GM18505 (cell line): ENCODE measurements around the gene CTNNA1.
"Not testable (repeated sequence)": the region's sequence is repeated elsewhere in the genome, so short reads cannot be mapped to it uniquely, and the experiment has no call there.

Source experiments
- ATAC-seq: cut with Tn5 transposase; IDR thresholded peaks from one replicate; pipeline ENCODE4 v1.9.1; 2021; ENCODE audit not compliant: unreplicated experiment
- POLR2A ChIP-seq: IDR thresholded peaks from 4 replicates; pipeline ENCODE4 v1.6.1; 2011; ENCODE audit warnings: borderline replicate concordance; ENCODE audit not compliant: insufficient read depth, insufficient read length; ENCODE audit errors: extremely low read depth

CTNNA1 gene

DNA sequence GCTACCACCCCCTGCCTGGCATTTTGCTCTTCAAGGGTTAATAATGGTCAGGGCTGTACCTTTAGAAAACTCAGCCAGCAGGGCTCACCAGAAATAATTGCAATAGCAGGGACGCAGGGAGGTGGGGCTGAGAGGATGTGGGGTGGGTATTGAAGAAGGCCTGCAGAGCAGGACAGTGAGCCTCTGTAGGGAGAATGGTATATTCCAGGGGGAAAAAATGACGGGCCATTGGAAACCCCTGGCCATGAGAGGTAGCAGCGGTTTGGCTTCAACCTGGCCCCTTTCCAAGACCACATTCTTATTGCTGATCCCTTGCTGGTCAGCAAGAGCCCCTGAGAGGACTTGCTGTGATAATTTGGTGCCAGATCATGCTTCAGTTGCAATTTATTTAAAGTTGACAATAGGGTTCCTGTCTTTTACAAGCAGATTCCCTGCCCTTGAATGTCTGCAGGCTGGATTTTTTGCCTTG, 36.7 kb upstream of the CTNNA1 start:
- ATAC-seq, result no peak
- TF ChIP-seq POLR2A, result no peak

DNA sequence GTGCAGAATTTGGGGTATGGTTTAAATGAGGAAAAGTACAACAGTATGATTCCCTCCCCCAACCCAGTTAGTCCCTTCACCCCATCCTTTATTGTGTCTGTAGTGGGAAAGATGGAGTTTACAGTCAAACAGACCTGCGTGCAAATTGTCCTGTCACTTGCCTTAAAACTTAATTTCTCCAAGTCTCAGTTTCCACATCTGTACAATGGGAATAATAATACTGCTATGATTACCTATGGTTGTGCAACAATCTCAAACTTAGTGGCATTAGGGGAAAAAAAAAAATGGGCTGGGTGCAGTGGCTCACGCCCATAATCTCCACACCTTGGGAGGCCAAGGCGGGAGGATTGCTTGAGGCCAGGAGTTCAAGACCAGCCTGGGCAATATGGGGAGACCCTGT, 35.8 kb upstream of the CTNNA1 start:
- TF ChIP-seq POLR2A, result no peak
- ATAC-seq, result no peak

DNA sequence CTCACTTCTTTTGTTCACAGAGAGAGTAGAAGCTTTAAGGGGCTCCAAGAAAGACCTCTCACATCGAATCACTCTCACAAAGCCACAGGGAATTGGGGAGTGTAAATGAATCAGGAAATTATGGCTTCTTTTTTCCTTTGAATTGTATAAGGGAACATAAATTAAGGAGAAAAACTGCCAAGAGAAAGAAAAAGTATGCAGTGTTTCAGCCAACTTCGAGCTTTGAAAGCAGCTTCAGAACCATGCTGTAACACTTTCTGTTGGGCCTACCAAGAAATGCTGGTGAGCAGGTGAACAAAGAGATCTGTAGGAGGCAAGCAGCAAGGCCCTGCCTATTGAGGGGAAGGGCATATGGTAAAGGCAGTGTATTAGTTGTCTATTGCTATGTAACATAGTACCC, 33.4 kb upstream of the CTNNA1 start:
- no peak for TF ChIP-seq POLR2A
- ATAC-seq, result no peak

DNA sequence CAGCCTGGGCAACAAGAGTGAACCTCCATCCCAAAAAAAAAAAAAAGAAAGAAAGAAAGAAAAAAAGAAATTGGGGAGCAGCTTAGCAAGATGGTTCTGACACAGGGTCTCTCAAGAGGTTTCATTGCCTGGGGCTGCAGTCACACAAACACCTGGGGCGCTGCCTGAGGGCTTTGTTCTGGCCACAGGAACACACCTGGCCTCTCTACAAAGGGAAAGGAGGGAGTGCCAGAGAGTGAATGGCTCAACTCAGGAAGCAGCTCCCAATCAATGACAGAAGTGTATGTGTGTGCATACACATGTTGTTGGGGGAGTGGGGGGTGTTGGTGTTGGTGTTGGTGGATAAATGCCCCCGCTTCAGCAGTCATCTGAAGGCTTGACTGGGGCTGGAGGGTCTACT, 32.4 kb upstream of the CTNNA1 start:
- TF ChIP-seq POLR2A, result no peak
- ATAC-seq, result no peak

DNA sequence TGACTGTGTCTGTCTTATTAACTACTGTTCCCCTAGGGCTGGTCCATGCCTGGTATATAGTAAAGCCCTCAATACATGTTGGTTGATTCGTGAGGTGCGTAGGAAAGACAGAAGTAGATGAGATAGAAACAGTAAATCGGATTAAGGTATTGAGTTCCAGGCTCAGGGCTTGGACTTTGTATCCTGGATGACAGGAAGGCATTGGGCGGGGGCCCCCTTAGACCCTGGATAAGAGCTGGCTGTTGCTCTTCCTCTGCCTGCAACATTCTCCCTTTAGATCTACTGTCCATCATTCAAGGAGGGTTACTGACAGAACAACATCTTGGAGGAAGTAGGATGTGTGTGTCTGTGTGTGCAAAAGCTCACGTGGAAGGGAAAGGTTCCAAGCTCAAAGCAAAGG, 31.2 kb upstream of the CTNNA1 start:
- no peak for ATAC-seq
- no peak for TF ChIP-seq POLR2A

DNA sequence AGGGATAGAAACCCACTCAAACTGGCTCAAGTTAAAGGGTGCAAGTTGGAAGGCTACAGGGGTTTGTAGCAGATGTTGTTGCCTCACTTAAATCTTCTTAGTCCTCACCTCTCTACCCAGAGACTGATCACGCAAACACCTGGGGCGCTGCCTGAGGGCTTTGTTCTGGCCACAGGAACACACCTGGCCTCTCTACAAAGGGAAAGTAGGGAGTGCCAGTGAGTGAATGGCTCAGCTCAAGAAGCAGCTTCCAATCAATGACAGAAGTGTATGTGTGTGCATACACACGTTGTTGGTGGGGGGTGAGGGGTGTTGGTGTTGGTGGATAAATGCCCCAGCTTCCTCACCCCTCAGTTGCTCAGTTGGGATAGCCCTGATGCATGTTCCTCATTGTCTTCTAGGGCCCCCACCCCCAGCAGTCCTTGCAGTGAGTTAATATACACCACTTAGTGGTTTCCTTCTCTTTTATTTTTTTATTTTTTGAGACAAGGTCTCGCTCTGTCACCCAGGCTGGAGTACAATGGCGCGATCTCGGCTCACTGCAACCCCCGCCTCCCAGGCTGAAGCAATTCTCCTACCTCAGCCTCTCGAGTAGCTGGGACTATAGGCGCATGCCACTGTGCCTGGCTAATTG, 30.6 kb upstream of the CTNNA1 start:
- TF ChIP-seq POLR2A, result no peak
- no peak for ATAC-seq

DNA sequence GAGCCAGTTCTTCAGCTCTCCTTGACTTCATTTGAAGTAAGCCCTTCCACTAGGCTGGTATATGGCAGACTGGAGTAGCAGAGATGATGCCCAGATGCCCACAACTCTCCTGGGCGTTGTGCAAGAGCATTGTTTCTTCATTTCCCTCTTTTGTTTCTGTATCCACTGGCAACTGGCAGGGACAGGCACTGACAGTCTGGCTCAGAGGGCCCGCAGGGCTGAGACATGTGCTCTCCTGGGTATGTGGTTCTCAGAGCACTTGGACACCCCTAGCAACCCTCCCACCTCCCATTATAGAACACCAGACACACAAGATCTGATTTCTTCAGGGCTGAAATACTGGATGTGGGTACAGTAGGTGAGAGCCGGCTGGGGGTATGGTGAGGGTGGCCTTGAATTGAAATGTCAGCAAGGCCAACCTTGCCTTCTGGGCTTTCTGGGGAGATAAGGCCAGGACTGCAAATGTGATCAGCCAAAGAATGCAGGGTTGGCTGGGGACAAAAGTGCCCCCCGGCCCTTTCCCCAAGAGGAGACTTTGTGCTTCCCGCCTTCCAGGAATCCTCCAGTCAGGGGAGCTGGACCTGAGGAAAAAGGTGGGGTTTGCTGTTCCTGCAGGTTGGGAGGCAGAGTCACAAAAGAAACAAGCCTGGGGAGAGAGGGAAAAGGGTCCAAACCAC, 28.6 kb upstream of the CTNNA1 start:
- no peak for TF ChIP-seq POLR2A
- ATAC-seq, result no peak

DNA sequence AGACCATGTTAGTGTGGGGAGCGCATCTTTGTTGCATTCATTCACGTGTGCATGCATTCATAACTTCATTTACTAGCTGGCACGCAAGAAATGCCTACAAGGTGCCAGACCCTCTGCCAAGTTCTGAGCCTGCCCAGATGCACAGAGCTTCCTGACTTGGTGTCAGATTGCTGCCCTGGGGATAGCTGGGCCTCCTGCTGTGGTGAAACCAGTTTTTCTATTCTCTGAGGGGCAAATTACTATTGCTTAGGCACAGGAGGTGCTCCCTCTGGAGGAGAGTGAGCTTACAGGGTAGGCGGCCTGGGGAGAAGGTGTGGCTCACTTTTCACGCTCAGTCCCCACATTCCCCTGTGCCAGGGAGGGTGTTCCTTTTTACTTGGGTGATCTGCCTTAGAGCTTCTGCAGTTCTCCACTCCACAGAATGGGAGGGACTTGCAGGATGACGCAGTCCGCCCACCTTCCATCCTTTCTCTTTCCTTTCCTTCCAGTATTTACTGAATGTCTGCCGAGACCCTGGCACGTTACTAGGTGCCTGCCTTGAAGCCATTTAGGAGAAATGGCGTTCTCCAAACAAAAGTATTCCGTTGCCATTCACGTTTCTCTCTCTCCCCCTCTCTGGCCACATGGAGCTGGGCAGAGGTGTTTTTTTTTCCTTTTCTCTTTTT, 27.9 kb upstream of the CTNNA1 start:
- no peak for ATAC-seq
- no peak for TF ChIP-seq POLR2A

DNA sequence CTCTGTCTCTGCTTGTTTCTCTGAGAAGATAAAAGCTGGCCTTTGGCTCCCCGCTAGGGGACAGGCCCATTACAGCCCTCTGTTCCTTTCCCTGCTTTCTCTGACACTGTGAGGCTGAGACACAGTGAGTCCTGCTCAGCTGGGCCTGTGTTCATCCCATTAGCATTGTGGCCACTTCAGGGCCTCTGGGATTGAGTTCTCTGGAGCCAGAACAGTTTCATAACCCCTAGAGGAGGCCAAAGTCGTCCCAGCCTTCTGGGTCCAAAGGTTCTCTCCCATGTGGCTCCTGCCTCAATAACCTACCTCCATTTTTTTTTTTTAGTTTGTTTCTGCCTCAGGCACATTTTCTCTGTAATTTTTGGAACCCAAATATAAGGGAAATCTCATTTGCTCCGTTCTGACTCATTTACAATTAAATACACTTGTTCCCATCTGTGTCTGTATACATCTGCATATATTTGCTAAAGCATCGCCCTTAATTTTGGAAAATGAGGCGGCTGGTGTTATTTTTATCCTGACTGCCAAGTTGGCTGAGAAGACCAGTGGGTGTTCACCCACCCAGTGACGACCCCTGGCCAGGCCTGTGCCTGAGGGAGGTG, 27.3 kb upstream of the CTNNA1 start:
- TF ChIP-seq POLR2A, result no peak
- no peak for ATAC-seq

DNA sequence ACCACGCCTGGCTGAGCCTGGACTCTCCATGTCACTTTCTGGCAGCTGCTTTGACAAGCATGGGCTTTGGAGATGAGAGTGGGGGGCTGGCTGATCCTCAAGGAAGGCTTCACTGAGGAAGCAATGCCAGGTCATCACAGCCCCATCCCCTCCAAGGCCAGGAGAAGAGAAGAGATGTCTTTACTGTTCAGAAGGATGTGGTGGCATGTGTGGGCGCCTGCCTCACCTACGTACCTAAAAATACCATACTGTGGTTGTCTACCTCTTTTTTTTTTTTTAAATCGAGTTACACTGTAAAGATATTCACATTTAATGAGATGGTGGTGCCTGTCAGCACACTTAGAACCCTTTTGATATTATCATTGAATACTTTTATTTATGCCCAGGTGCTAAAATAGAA, 26.4 kb upstream of the CTNNA1 start:
- ATAC-seq, result no peak
- TF ChIP-seq POLR2A, result no peak

DNA sequence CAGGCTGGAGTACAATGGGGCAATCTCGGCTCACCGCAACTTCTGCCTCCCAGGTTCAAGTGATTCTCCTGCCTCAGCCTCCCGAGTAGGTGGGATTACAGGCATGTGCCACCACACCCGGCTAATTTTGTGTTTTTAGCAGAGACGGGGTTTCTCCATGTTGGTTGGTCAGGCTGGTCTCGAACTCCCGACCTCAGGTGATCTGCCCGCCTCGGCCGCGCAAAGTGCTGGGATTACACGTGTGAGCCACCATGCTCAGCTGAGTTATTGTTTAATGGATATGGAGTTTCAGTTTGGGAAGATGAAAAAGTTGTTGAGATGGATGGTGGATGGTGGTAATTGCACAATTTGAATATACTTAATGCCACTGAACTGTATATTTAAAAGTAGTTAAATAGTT, 22.7 kb upstream of the CTNNA1 start:
- ATAC-seq, result not testable (repeated sequence)

DNA sequence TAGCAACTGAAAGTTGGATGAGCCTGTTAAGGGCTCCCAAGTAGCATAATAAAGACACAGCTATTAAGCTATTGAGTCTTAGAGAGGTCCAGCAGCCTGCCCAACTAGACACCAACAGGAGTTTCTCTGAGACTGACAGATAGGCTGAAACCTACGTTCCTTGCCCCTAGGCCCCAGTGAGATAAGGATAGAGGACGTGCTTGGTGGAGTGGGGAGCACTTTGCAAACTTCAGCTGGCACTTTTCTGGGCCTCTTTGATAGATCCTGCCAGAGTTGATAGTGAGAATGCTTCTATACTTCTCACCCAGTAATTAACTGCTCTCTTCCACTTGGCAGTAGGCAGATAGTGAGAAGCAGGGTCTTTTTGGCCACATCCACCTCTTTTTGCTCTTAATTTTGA, 20.8 kb upstream of the CTNNA1 start:
- no peak for TF ChIP-seq POLR2A

DNA sequence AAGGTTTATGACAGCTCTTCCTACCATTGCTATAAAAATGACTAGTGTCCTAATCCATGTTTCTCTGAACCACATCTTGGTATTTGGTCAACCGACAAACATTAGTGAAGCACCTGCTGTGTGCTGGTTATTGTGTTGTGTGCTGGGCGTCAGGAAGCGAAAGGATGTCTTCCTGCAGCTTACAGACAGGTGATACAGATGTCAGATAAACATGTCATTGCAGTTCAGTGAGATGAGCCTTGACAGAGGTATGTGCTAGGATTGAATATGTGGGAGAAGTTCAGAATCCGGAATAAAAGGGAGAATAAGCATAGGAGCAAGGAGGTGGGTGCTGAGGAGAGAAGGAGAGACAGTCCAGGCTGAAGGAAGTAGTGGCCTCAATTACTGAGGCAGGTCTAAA, 20.3 kb upstream of the CTNNA1 start:
- TF ChIP-seq POLR2A, result no peak
- ATAC-seq, result no peak

More for the DNA sequence above, 20.8 kb upstream of the CTNNA1 start:
- no peak for ATAC-seq

DNA sequence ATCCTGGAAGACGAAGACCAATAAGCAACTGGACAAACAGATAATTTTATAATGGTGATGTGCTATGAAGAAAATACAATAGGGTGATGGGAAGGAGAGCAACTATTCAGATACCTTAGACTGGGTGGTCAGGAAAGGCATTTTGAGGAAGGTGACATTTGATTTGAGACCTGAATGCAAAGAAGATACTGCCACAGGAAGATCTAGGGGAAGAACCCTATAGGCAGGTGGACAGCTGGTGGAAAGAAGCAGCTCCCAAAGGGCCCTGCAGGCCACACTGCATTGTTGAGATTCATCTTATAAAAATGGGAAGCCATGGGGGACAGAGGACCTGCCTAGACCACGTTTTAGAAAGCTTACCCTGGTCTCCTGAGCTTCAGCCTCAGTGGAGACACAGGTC, 19.7 kb upstream of the CTNNA1 start:
- TF ChIP-seq POLR2A, result no peak

More for the DNA sequence above, 19.7 kb upstream of the CTNNA1 start:
- no peak for ATAC-seq
